Raji (cell line): ENCODE data around the gene ADH4.

ENCODE experiments used
- POLR2A ChIP-seq: IDR thresholded peaks from 2 replicates; pipeline ENCODE4 v1.6.1; 2011; ENCODE audit warnings: low read depth, low read length, control low read depth; ENCODE audit not compliant: insufficient read depth

Gene ADH4

GRCh38 chr4:99091216-99091575 lies 52.9 kb downstream of the ADH4 start:
- no peak for TF ChIP-seq POLR2A

DNA sequence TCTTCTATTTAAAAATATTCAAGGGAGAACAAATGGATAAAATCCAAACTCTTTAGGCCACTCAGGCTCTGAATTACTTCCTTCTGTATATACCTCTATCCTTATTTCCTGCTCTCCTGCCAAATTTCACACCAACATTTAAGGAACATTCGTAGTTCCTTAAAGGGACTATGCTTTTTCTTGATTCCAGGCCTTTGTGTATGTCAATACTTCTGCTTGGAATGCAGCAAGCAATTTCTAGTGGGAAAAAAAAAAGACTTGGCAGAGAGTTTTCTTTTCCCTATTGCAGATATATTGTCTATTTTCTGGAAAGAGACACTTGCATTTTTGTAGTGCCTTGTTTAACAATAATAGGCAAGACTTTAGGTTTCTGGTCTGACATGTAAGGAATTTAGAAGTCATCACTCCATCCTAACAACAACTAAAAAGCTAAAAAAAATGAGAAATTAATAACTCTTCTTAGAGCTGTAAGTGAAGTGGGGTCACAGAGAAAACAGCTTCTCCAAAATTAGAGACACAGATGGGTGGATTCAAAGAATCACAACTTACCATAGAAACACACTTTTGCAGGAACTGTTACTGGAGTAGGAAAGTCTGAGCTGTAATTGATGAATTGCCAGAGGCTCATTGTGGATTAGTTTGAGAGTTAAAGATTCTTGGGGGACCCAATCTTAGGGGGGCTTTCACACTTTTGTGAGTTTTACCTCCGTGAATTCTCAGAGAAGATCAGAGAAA lies 53.4 kb downstream of the ADH4 start:
- TF ChIP-seq POLR2A: no peak

GRCh38 chr4:99088481-99089365 lies 55.4 kb downstream of the ADH4 start, which contains the start of gene ADH5:
Gene ADH5, minus strand, starts transcription at chr4:99088788. Its CDS starts 88 bp downstream, at chr4:99088700.
- peak; percentile 94 for TF ChIP-seq POLR2A

GRCh38 chr4:99088023-99088449 lies 56.1 kb downstream of the ADH4 start:
- TF ChIP-seq POLR2A: no peak

DNA sequence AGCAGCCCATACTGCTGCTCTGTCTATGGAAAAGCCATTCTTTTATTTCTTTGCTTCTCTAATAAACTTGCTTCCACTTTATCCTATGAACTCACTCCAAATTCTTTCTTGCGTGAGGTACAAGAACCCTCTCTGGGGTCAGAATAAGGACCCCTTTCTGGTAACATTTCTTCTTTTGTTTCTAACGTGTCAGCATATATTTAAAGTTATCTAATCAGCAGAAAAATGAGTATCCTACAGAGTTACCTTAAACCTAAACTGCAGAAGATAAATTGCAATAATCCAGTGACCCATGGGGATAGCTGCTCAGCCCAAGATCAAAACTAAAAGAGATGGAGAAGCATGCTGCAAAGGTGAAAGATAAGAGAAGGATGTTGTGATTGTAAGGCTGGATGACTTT lies 59.5 kb downstream of the ADH4 start:
- no peak for TF ChIP-seq POLR2A

DNA sequence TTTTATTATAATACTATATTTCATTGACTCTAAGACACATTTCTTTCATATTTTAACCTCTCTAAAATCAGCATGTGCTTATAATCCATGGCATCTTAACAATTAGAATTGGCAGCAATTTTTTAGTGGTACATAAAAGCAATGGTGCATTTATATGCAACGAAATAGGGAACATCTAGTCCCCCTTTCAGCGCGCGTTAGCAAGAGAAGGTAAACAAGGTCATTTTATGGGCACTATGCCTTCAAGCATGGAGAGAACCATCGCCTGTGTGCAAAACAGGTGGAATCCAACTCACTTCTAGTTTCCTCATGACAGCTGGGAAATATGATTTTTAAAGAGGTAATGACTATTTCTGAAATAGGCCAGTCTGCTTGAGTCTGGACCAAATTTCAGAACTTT lies 61.9 kb downstream of the ADH4 start:
- no peak for TF ChIP-seq POLR2A

GRCh38 chr4:99079625-99080295 lies 64.3 kb downstream of the ADH4 start:
- no peak for TF ChIP-seq POLR2A

DNA sequence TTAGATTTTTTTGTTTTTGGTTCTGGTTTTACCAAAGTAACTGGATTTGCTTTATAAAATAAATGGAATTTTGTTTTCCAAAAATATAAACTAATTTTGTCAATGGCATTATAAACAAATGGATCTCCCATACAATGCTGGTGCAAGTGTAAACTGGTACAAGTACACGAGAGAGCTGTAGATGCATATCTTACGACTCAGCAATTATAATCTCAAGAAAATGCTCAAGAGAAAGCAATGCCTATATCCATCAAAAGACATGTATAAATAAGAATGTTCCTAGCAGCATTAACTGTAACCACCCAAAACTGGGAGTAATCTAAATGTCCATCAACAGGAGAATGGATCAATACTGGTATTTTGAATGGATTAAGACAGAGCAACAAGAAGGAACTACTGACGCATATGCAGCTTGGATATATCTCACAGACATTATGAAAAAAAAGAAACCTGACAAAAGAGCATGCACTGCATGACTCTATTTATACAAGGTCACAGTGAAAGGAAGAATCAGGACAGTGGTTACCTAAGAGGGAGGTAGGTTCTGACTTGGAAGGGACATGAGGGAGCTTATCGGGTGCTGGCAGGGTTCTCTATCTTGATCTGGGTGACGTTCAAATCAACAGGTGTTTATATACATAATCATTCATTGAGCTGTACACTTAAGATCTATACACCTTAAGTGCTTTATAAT lies 65.0 kb downstream of the ADH4 start:
- no peak for TF ChIP-seq POLR2A

GRCh38 chr4:99078336-99078735 lies 65.8 kb downstream of the ADH4 start:
- no peak for TF ChIP-seq POLR2A

- no peak for TF ChIP-seq POLR2A
Observed at GRCh38 chr4:99077177-99077576, 66.9 kb downstream of the ADH4 start.

GRCh38 chr4:99076292-99076976 lies 67.7 kb downstream of the ADH4 start:
- no peak for TF ChIP-seq POLR2A

- no peak for TF ChIP-seq POLR2A
Observed at GRCh38 chr4:99074816-99075215, 69.3 kb downstream of the ADH4 start.
